Hematopoietic multipotent progenitor cell (in vitro differentiated cells): ENCODE measurements around the gene METAP1D. TPM values are rescaled to one million over a fixed set of nuclear protein-coding genes. Genes with fewer than 3 reads are reported as not detected.
A peak's percentile ranks its signal among the peaks of the same experiment; 100 is the strongest.
"Not testable (repeated sequence)": the region's sequence is repeated elsewhere in the genome, so short reads cannot be mapped to it uniquely, and the experiment has no call there.

Source experiments
- DNase-seq, 3 donors: peaks; one replicate each; pipeline ENCODE4 v3.0.0-alpha.2; 2011 to 2015; ENCODE audit warnings: low read depth in 2 of 3, low spot score in 2 of 3
- total RNA-seq: library from RNA; depleted of rRNA; stranded (reverse); fragments of >200 nt; gene quantifications from one replicate; pipeline ENCODE4 v1.2.3, GENCODE V29; 2012

METAP1D gene
- total RNA-seq, 1 donor, result 5.1 TPM

- DNase-seq, result peak in 1 of 3 donors; percentile 16
Measured at GRCh38 chr2:172100080-172100934, 100.6 kb downstream of the METAP1D start.

- peak in 2 of 3 donors; percentile 13 to 28 for DNase-seq
Measured at GRCh38 chr2:172100935-172101820, 101.4 kb downstream of the METAP1D start.

GRCh38 chr2:172101821-172102390 is 102.2 kb downstream of the METAP1D start:
- DNase-seq, result peak in 1 of 3 donors; percentile 38

DNA sequence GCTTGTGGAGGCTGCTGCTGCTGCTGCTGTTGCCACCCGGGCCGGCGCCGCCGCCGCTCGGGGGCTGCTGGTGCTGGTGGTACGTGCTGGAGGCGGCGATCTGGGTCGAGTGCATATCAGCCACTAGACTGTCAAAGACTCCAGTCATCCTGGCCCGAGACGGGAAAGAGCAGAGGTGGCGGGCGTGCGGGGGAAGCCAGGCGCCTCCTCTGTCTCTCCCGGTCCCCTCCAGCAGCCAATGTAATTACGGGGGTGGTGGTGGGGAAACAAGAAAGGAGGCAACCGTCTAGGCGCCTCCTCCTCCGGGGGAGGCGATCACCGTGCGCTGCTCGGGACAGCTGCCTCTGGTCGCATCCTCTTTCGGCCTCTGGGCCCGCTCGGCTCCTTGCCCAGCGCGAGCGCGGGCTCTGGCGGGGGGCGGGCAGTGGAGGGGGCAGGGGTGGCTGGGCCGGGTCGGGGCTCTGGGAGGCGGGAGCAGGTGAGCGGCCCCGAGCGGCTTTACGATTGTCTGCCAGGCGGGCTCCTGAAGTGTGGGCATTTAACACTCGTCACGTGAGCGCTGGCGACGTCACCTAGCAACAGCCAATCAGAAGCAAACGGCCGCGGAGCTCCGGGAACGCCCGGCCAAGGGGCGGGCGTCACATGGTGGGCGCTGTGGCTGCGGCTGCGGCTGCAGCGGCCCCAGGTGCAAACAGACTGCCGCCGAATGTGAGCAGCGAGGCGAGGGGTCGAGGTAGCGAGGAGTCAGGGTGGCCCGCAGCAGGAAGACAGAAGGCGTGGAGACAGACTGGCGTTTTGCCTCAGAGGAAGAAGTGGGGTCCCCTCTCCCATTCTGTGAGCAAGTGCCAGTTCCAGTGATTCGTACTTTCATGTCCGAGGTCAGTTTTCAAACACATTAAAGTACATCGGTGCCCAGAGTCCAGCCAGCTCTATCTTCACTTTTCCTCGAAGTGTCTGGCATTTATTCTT is 102.9 kb downstream of the METAP1D start, which contains the start of gene DLX2:
DLX2 (minus strand) TSS at position 510 of the 969 bp plus-strand sequence; CDS start at position 148, 362 bp downstream.
- DNase-seq, result peak in 2 of 3 donors; percentile 81 to 87

GRCh38 chr2:172103471-172104272 is 103.9 kb downstream of the METAP1D start:
- DNase-seq, result peak in 2 of 3 donors; percentile 77 to 78

- DNase-seq, result peak in 1 of 3 donors; percentile 10
Measured at GRCh38 chr2:172105471-172106107, 105.8 kb downstream of the METAP1D start.

- DNase-seq, result peak in 2 of 3 donors; percentile 55 to 57
Measured at GRCh38 chr2:172106108-172106961, 106.6 kb downstream of the METAP1D start.

DNA sequence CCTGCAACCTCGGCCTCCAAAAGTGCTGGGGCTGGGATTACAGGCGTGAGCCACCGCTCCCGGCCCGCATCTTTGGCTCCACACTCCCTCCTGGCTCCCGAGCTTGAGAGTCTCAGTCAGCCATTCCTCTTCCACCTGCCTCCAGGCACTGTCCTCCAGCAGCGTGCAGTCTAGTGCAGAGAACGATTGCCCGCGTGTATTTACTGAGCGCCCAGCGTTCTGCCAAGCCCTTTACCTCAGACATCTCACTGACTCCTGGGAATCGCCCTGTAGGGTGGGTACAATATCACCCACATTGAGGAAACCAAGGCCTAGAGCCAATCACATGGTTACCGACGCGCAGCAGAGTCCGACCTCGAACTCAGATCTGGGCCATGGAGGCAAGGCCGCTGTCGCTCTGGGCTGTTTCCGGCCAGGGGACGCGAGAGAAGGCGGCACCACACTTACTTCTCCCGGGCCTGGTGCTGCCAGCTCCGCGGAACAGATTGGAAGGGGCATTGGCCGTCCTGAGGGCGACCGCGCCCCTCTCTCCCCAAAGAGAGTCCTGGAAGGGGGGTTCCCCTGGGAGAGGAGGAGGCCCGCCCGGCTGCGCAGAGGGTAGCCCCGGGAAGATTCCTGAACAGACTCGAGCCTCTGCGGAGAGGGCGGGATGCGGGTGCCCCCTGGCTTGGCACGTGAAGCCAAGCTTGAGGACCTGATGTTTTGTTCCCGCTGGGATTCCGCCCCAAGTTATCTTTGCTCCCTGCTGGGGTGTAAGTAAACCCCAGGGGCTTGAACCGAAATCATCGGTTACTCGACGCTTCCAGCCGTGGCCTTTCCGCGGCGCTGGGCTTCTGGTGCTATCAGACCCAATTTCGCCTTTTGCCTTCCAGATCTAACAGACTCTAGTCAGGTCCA is 108.2 kb downstream of the METAP1D start:
- DNase-seq, result peak in 2 of 3 donors; percentile 19 to 22

GRCh38 chr2:172108587-172108930 is 108.8 kb downstream of the METAP1D start:
- DNase-seq, result no peak

GRCh38 chr2:172109256-172109987 is 109.7 kb downstream of the METAP1D start:
- peak in 1 of 3 donors; percentile 19 for DNase-seq

DNA sequence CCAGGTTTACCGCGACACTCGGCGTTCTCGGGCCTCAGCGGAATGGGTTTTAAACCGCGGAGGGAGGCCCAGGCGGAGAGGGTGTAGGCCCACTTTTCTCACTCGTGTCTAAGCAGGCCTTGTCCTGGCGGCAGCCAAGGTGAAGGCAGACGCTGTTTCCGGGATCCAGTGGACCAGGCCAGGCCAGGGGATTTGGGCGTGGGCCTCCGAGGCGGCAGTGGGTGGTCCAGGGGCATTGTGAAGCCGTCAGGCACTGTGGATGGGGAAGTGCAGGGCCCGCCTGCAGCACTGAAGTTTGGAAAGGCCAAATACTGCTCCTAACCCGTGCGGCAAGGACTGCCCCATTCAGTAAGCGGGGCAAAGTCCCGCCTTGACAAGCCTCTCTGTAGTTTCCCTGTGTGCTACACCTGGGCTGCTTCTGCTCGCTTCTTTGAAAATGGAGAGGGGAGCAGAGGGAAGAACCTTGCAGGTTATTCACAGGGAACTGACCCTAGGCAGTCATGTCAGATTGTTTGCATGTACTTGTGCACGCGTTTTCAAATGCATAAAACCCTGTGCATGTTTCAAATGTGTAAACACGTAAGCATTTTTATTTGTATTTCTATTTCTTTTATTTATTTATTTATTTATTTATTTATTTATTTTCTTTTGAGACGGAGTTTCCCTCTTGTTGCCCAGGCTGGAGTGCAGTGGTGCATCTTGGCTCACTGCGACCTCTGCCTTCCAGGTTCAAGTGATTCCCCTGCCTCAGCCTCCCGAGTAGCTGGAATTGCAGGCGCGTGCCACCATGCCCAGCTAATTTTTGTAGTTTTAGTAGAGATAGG is 110.4 kb downstream of the METAP1D start:
- peak in 1 of 3 donors; percentile 30 for DNase-seq

DNA sequence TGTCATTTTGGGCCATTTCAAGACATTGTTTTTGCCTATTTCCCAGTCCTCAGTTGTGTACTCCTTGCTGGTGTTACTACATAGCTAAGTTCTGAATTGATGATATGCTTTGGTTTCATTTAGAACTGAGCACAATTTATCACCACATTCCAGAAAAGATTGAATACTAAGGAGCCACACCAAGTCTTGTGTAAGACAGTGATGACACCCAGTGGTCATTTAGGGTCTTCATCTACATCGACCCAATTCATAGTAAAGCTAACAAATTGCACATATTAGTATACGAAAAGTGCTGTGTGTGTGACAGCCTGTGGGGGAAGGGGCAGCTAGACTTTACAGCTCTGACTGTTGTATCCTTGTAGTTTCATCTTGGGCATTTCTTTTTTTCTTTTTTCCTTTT is 113.9 kb downstream of the METAP1D start:
- peak in 2 of 3 donors; percentile 16 to 44 for DNase-seq

DNA sequence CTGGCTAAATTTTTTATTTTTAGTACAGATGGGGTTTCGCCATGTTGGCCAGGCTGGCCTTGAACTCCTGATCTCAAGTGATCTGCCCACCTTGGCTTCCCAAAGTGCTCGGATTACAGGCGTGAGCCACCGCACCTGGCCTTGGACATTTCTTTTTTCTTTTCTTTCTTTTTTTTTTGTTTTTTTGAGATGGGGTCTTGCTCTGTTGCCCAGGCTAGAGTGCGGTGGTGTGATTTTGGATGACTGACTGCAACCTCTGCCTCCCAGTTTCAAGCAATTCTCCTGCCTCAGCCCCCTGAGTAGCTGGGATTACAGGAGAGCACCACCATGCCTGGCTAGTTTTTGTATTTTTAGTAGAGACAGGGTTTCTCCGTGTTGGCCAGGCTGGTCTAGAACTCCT is 114.4 kb downstream of the METAP1D start:
- DNase-seq, result not testable (repeated sequence)

- DNase-seq, result no peak
Measured at GRCh38 chr2:172114579-172114978, 114.8 kb downstream of the METAP1D start.

GRCh38 chr2:172116107-172116506 is 116.4 kb downstream of the METAP1D start:
- DNase-seq, result no peak
